Measurements from ENCODE around the gene CEACAM21.

Gene CEACAM21

DNA sequence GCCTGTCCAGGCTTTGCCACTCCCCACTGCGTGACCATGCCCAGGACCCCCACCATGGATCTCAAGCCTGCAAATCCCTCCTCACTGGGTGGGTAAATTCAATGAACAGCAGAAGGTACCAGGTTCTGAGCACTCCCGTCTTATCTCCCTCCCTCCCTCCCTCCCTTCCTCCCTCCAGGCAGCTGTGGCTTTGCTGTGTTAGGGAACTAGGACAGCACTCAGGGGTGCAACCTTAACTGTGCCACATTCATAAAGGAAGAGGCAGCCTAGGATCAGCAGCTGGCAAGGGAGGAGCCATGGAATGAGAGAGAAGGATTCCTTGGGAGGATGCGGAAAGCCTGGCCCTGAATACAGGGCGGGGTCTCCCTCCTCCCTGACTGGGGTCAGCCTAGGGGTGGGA lies 45.3 kb downstream of the CEACAM21 start:
- Histone ChIP-seq H3K4me1 (ENCODE audit: control insufficient read depth in 5 of 5, insufficient read depth in 5 of 5, low read length in 5 of 5) (peaks cover 0 to 12% (median 0%) of the 10 kb centered on the region in 5 donors), H3K27ac (ENCODE audit: low read depth, low read length) (no peak overlapping the region)

GRCh38 chr19:41621654-41622053 lies 45.7 kb downstream of the CEACAM21 start:
- no peak overlapping the region for H3K4me3 ChIP-seq (ENCODE audit: low read depth in 1 of 5, low read length in 5 of 5)
- no peaks in the 10 kb centered on the region for H3K36me3 ChIP-seq (ENCODE audit: control insufficient read depth in 5 of 5, insufficient read depth in 5 of 5, low read length in 5 of 5)
- peaks cover 0 to 14% (median 0%) of the 10 kb centered on the region in 5 donors for H3K4me1 ChIP-seq (ENCODE audit: control insufficient read depth in 5 of 5, insufficient read depth in 5 of 5, low read length in 5 of 5)
- no peak overlapping the region for H3K27ac ChIP-seq (ENCODE audit: low read depth, low read length)
- H3K9ac ChIP-seq (ENCODE audit: low read length in 5 of 5) = no peak overlapping the region
- peaks cover 7 to 16% (median 13%) of the 10 kb centered on the region in 5 donors for H3K27me3 ChIP-seq (ENCODE audit: control insufficient read depth in 5 of 5, insufficient read depth in 4 of 5, low read length in 5 of 5)
- H3K9me3 ChIP-seq (ENCODE audit: control insufficient read depth in 5 of 5, low read length in 5 of 5) = no peaks in the 10 kb centered on the region

More for the DNA sequence above, 45.3 kb downstream of the CEACAM21 start:
- Histone ChIP-seq H3K27me3 (ENCODE audit: control insufficient read depth in 5 of 5, insufficient read depth in 4 of 5, low read length in 5 of 5) (peaks cover 7 to 16% (median 10%) of the 10 kb centered on the region in 5 donors), H3K36me3 (ENCODE audit: control insufficient read depth in 5 of 5, insufficient read depth in 5 of 5, low read length in 5 of 5) (no peaks in the 10 kb centered on the region), H3K9ac (ENCODE audit: low read length in 5 of 5) (no peak overlapping the region), H3K9me3 (ENCODE audit: control insufficient read depth in 5 of 5, low read length in 5 of 5) (no peaks in the 10 kb centered on the region), H3K4me3 (ENCODE audit: low read depth in 1 of 5, low read length in 5 of 5) (no peak overlapping the region)

GRCh38 chr19:41623360-41623759 lies 47.4 kb downstream of the CEACAM21 start:
- Histone ChIP-seq H3K27ac (ENCODE audit: low read depth, low read length) (no peak overlapping the region), H3K4me3 (ENCODE audit: low read depth in 1 of 5, low read length in 5 of 5) (no peak overlapping the region), H3K9me3 (ENCODE audit: control insufficient read depth in 5 of 5, low read length in 5 of 5) (no peaks in the 10 kb centered on the region), H3K9ac (ENCODE audit: low read length in 5 of 5) (no peak overlapping the region), H3K36me3 (ENCODE audit: control insufficient read depth in 5 of 5, insufficient read depth in 5 of 5, low read length in 5 of 5) (no peaks in the 10 kb centered on the region), H3K27me3 (ENCODE audit: control insufficient read depth in 5 of 5, insufficient read depth in 4 of 5, low read length in 5 of 5) (peaks cover 13 to 23% (median 22%) of the 10 kb centered on the region in 5 donors), H3K4me1 (ENCODE audit: control insufficient read depth in 5 of 5, insufficient read depth in 5 of 5, low read length in 5 of 5) (peaks cover 0 to 19% (median 0%) of the 10 kb centered on the region in 5 donors)

GRCh38 chr19:41624515-41624914 lies 48.5 kb downstream of the CEACAM21 start:
- no peaks in the 10 kb centered on the region for H3K9me3 ChIP-seq (ENCODE audit: control insufficient read depth in 5 of 5, low read length in 5 of 5)
- peaks cover 0 to 19% (median 0%) of the 10 kb centered on the region in 5 donors for H3K4me1 ChIP-seq (ENCODE audit: control insufficient read depth in 5 of 5, insufficient read depth in 5 of 5, low read length in 5 of 5)
- peak overlapping the region in 1 of 5 donors; percentile 3 for H3K4me3 ChIP-seq (ENCODE audit: low read depth in 1 of 5, low read length in 5 of 5)
- peaks cover 16 to 23% (median 23%) of the 10 kb centered on the region in 5 donors for H3K27me3 ChIP-seq (ENCODE audit: control insufficient read depth in 5 of 5, insufficient read depth in 4 of 5, low read length in 5 of 5)
- H3K9ac ChIP-seq (ENCODE audit: low read length in 5 of 5) = no peak overlapping the region
- H3K27ac ChIP-seq (ENCODE audit: low read depth, low read length) = no peak overlapping the region
- H3K36me3 ChIP-seq (ENCODE audit: control insufficient read depth in 5 of 5, insufficient read depth in 5 of 5, low read length in 5 of 5) = no peaks in the 10 kb centered on the region

DNA sequence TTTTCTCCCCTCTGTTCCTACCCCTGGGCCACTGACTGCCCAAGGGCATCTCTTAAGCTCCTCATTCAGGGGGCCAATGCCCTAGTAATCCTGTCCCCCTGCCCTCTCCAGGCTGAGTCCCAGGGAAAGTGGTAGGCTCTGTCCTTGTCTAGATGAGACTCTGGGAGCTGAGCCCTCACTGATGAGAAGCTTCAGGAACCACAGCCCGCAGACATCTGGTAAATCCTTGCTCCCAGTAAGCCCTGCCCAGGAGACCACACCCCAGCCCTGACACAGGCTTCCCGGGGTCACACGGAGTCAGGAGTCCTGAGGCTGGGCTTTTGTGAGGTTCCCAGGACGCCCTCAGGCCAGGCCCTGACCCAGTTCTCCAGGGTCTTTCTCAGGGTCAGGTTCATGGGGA lies 49.0 kb downstream of the CEACAM21 start:
- Histone ChIP-seq H3K27ac (ENCODE audit: low read depth, low read length) (no peak overlapping the region), H3K36me3 (ENCODE audit: control insufficient read depth in 5 of 5, insufficient read depth in 5 of 5, low read length in 5 of 5) (no peaks in the 10 kb centered on the region), H3K4me3 (ENCODE audit: low read depth in 1 of 5, low read length in 5 of 5) (peak overlapping the region in 1 of 5 donors; percentile 3), H3K9ac (ENCODE audit: low read length in 5 of 5) (no peak overlapping the region), H3K27me3 (ENCODE audit: control insufficient read depth in 5 of 5, insufficient read depth in 4 of 5, low read length in 5 of 5) (peaks cover 16 to 23% (median 23%) of the 10 kb centered on the region in 5 donors), H3K4me1 (ENCODE audit: control insufficient read depth in 5 of 5, insufficient read depth in 5 of 5, low read length in 5 of 5) (peaks cover 0 to 18% (median 0%) of the 10 kb centered on the region in 5 donors), H3K9me3 (ENCODE audit: control insufficient read depth in 5 of 5, low read length in 5 of 5) (no peaks in the 10 kb centered on the region)

GRCh38 chr19:41626278-41626677 lies 50.3 kb downstream of the CEACAM21 start:
- Histone ChIP-seq H3K9me3 (ENCODE audit: control insufficient read depth in 5 of 5, low read length in 5 of 5) (peaks cover 0 to 3% (median 0%) of the 10 kb centered on the region in 5 donors), H3K9ac (ENCODE audit: low read length in 5 of 5) (no peak overlapping the region), H3K36me3 (ENCODE audit: control insufficient read depth in 5 of 5, insufficient read depth in 5 of 5, low read length in 5 of 5) (no peaks in the 10 kb centered on the region), H3K4me3 (ENCODE audit: low read depth in 1 of 5, low read length in 5 of 5) (peak overlapping the region in 1 of 5 donors; percentile 50), H3K27ac (ENCODE audit: low read depth, low read length) (no peak overlapping the region), H3K4me1 (ENCODE audit: control insufficient read depth in 5 of 5, insufficient read depth in 5 of 5, low read length in 5 of 5) (peaks cover 0 to 16% (median 0%) of the 10 kb centered on the region in 5 donors), H3K27me3 (ENCODE audit: control insufficient read depth in 5 of 5, insufficient read depth in 4 of 5, low read length in 5 of 5) (peaks cover 11 to 20% (median 16%) of the 10 kb centered on the region in 5 donors)

- no peaks in the 10 kb centered on the region for H3K36me3 ChIP-seq (ENCODE audit: control insufficient read depth in 5 of 5, insufficient read depth in 5 of 5, low read length in 5 of 5)
- peak within 1 kb of the TSS in 1 of 5 donors; percentile 50 for H3K4me3 ChIP-seq (ENCODE audit: low read depth in 1 of 5, low read length in 5 of 5)
- H3K9me3 ChIP-seq (ENCODE audit: control insufficient read depth in 5 of 5, low read length in 5 of 5) = peaks cover 0 to 3% (median 0%) of the 10 kb centered on the region in 5 donors
- no peak within 1 kb of the TSS for H3K27ac ChIP-seq (ENCODE audit: low read depth, low read length)
- H3K27me3 ChIP-seq (ENCODE audit: control insufficient read depth in 5 of 5, insufficient read depth in 4 of 5, low read length in 5 of 5) = peaks cover 11 to 20% (median 16%) of the 10 kb centered on the region in 5 donors
- peaks cover 0 to 10% (median 0%) of the 10 kb centered on the region in 5 donors for H3K4me1 ChIP-seq (ENCODE audit: control insufficient read depth in 5 of 5, insufficient read depth in 5 of 5, low read length in 5 of 5)
- H3K9ac ChIP-seq (ENCODE audit: low read length in 5 of 5) = peak within 1 kb of the TSS in 1 of 5 donors; percentile 42
Measured at GRCh38 chr19:41626877-41627276, 50.9 kb downstream of the CEACAM21 start, which contains the start of gene CEACAM4. CEACAM4 (minus strand) TSS chr19:41627074; CDS start chr19:41626963, 111 bp downstream.

GRCh38 chr19:41627966-41628675 lies 52.2 kb downstream of the CEACAM21 start:
- Histone ChIP-seq H3K4me1 (ENCODE audit: control insufficient read depth in 5 of 5, insufficient read depth in 5 of 5, low read length in 5 of 5) (peaks cover 0 to 9% (median 0%) of the 10 kb centered on the region in 5 donors), H3K9me3 (ENCODE audit: control insufficient read depth in 5 of 5, low read length in 5 of 5) (peaks cover 0 to 3% (median 0%) of the 10 kb centered on the region in 5 donors), H3K27me3 (ENCODE audit: control insufficient read depth in 5 of 5, insufficient read depth in 4 of 5, low read length in 5 of 5) (peaks cover 11 to 20% (median 16%) of the 10 kb centered on the region in 5 donors), H3K27ac (ENCODE audit: low read depth, low read length) (no peak overlapping the region), H3K36me3 (ENCODE audit: control insufficient read depth in 5 of 5, insufficient read depth in 5 of 5, low read length in 5 of 5) (no peaks in the 10 kb centered on the region), H3K4me3 (ENCODE audit: low read depth in 1 of 5, low read length in 5 of 5) (no peak overlapping the region), H3K9ac (ENCODE audit: low read length in 5 of 5) (no peak overlapping the region)
